Measurements from ENCODE around the gene DNAL1. TPM values are rescaled to one million over a fixed set of nuclear protein-coding genes. Genes with fewer than 3 reads are reported as not detected.

Gene DNAL1
- total RNA-seq, 1 experiment from 2014 or later = 14.6 TPM

DNA sequence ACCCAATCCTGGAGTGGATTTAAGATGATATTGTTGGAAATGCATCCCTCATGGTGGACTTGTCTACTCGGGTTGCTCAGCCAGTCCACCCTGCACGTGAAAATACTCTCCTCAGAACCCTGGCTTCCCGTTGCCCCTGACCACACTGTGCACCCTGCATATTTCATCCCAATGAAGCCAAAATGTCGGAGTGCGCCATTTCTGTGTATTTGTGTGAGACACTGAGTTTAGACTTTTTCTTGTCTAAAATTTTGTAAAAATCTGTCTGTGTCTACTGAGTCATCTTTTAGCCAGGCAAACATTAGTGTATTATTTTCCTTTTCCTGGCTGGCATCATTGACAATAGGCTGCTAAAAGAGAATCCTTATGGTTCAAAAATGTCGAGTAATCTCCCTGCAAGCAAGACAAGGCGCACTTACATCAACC is 69.9 kb downstream of the DNAL1 start:
- Histone ChIP-seq H3K9me3 (ENCODE audit: control insufficient read depth in 1 of 2, insufficient read depth in 1 of 2, low read depth in 1 of 2, low read length in 2 of 2) (no peaks in the 10 kb centered on the region), H3K4me1 (ENCODE audit: control insufficient read depth in 1 of 2, insufficient read depth in 2 of 2, low read length in 2 of 2) (peaks cover 20 to 25% of the 10 kb centered on the region in 2 experiments), H3K27me3 (ENCODE audit: insufficient read depth, low read length) (no peaks in the 10 kb centered on the region), H3K4me3 (replicated peaks in 1 of 2; ENCODE audit: low read depth in 1 of 2, low read length in 2 of 2) (peak overlapping the region; percentile 63 to 66), H3K9me2 (ENCODE audit: insufficient read depth) (no peaks in the 10 kb centered on the region), H3K27ac (ENCODE audit: low read depth, low read length) (0 out of 2 replicates have a peak overlapping the region, but pooled peaks have one; percentile 4), H3K4me2 (ENCODE audit: low read length) (peak overlapping the region; percentile 89), H3K79me2 (ENCODE audit: insufficient read depth, low read length) (peaks cover 14% of the 10 kb centered on the region), H3K36me3 (ENCODE audit: control insufficient read depth in 1 of 2, insufficient read depth in 2 of 2, low read length in 2 of 2) (peaks cover 3 to 14% of the 10 kb centered on the region in 2 experiments; a peak in 3 of 4 replicates), H3K9ac (ENCODE audit: low read length) (peak overlapping the region; percentile 73; the same call in 1 of the 2 replicates), H2AFZ (ENCODE audit: low read depth, low read length, poor library complexity, severe bottlenecking) (no peak overlapping the region), H4K20me1 (ENCODE audit: insufficient read depth) (no peaks in the 10 kb centered on the region)
- DNase-seq (ENCODE audit: low read depth, low spot score) = no peak
- ChIA-PET RAD21 (ENCODE audit: low non-redundant PET in 1 of 2, low total read pairs in 2 of 2, uncharacterized antibody in 2 of 2, unreplicated experiment in 2 of 2) (interaction anchor here in 1 of 2 experiments (0.6 kb wide), 1 partner anchor 52 kb away, joined by 5 read pairs; no protein-coding TSS in a partner anchor), POLR2A (no interaction called here), CTCF (interaction anchor here (0.6 kb wide), 1 partner anchor 48 kb away, joined by 3 read pairs; no protein-coding TSS in a partner anchor)
- TF ChIP-seq JUND (IDR thresholded peaks at IDR 0.05) (0 out of 2 replicates have a peak, but pooled peaks have one; percentile 2), EZH2 (IDR thresholded peaks at IDR 0.05) (no peak)
- no TSS peak for BruUV-seq (replicated peaks)
- intact Hi-C loops (cut with micrococcal nuclease) = no loop called here
- ATAC-seq = peak; percentile 23

DNA sequence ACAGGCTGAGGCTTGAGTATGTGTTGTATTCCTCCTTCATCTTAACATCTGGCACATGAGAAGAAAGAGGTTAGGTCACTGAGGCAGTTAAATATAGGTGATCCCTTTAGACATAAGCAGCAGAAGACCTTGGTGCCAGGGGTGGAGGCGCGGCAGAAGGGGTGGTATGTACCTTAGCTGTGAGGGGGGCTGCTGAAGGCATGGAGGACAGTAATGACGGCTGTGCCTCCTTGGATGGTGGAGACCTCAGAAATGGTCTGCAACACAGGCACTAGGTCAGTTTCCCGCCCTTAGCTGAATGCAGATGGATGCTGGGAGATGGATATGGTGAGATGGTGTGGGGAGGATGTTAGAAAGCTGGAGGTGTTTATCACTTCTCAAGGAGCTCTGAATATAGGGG is 70.9 kb downstream of the DNAL1 start:
- Histone ChIP-seq H2AFZ (ENCODE audit: low read depth, low read length, poor library complexity, severe bottlenecking) (no peak overlapping the region), H3K27ac (ENCODE audit: low read depth, low read length) (no peak overlapping the region), H3K4me1 (ENCODE audit: control insufficient read depth in 1 of 2, insufficient read depth in 2 of 2, low read length in 2 of 2) (peaks cover 20 to 25% of the 10 kb centered on the region in 2 experiments), H3K4me2 (ENCODE audit: low read length) (no peak overlapping the region), H3K36me3 (ENCODE audit: control insufficient read depth in 1 of 2, insufficient read depth in 2 of 2, low read length in 2 of 2) (peaks cover 6 to 15% of the 10 kb centered on the region in 2 experiments; a peak in 3 of 4 replicates), H3K9me2 (ENCODE audit: insufficient read depth) (no peaks in the 10 kb centered on the region), H3K9ac (ENCODE audit: low read length) (no peak overlapping the region), H3K27me3 (ENCODE audit: insufficient read depth, low read length) (no peaks in the 10 kb centered on the region), H3K4me3 (replicated peaks in 1 of 2; ENCODE audit: low read depth in 1 of 2, low read length in 2 of 2) (no peak overlapping the region), H3K79me2 (ENCODE audit: insufficient read depth, low read length) (peaks cover 14% of the 10 kb centered on the region), H3K9me3 (ENCODE audit: control insufficient read depth in 1 of 2, insufficient read depth in 1 of 2, low read depth in 1 of 2, low read length in 2 of 2) (no peaks in the 10 kb centered on the region), H4K20me1 (ENCODE audit: insufficient read depth) (no peaks in the 10 kb centered on the region)
- DNase-seq (ENCODE audit: low read depth, low spot score) = no peak
- ChIA-PET POLR2A (no interaction called here), CTCF (interaction anchor here (0.9 kb wide), 1 partner anchor 13 kb away, joined by 3 read pairs; no protein-coding TSS in a partner anchor), RAD21 (ENCODE audit: low non-redundant PET in 1 of 2, low total read pairs in 2 of 2, uncharacterized antibody in 2 of 2, unreplicated experiment in 2 of 2) (interaction anchor here in 1 of 2 experiments (0.9 kb wide), 1 partner anchor 207 kb away, joined by 6 read pairs; no protein-coding TSS in a partner anchor)
- intact Hi-C loops (cut with micrococcal nuclease) = no loop called here
- no peak for ATAC-seq
- no TSS peak for BruUV-seq (replicated peaks)
- TF ChIP-seq CBX3 (IDR thresholded peaks at IDR 0.05; ENCODE audit: low read depth) (no peak), EZH2phosphoT487 (IDR thresholded peaks at IDR 0.05; ENCODE audit: borderline replicate concordance) (no peak), SIN3A (IDR thresholded peaks at IDR 0.05; ENCODE audit: low read depth) (no peak), JUND (IDR thresholded peaks at IDR 0.05) (no peak), TCF7L2 (IDR thresholded peaks at IDR 0.05; ENCODE audit: borderline replicate concordance, extremely low read depth, insufficient read depth, insufficient read length) (no peak), POLR2AphosphoS5 (IDR thresholded peaks at IDR 0.05; ENCODE audit: low read depth, low read length) (no peak), ZNF274 (IDR thresholded peaks at IDR 0.05; ENCODE audit: low read depth, low read length) (no peak), YY1 (IDR thresholded peaks at IDR 0.05; ENCODE audit: extremely low read depth, insufficient replicate concordance, low read depth, low read length) (no peak), ZFX (IDR thresholded peaks at IDR 0.05) (no peak), ELF1 (IDR thresholded peaks at IDR 0.05; ENCODE audit: borderline replicate concordance, low read depth) (no peak)
- TF ChIP-seq, protein P1, sequence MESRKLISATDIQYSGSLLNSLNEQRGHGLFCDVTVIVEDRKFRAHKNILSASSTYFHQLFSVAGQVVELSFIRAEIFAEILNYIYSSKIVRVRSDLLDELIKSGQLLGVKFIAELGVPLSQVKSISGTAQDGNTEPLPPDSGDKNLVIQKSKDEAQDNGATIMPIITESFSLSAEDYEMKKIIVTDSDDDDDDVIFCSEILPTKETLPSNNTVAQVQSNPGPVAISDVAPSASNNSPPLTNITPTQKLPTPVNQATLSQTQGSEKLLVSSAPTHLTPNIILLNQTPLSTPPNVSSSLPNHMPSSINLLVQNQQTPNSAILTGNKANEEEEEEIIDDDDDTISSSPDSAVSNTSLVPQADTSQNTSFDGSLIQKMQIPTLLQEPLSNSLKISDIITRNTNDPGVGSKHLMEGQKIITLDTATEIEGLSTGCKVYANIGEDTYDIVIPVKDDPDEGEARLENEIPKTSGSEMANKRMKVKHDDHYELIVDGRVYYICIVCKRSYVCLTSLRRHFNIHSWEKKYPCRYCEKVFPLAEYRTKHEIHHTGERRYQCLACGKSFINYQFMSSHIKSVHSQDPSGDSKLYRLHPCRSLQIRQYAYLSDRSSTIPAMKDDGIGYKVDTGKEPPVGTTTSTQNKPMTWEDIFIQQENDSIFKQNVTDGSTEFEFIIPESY (IDR thresholded peaks at IDR 0.05; ENCODE audit: extremely low read depth, insufficient replicate concordance, low read length) = no peak
- TF ChIP-seq, protein P2, sequence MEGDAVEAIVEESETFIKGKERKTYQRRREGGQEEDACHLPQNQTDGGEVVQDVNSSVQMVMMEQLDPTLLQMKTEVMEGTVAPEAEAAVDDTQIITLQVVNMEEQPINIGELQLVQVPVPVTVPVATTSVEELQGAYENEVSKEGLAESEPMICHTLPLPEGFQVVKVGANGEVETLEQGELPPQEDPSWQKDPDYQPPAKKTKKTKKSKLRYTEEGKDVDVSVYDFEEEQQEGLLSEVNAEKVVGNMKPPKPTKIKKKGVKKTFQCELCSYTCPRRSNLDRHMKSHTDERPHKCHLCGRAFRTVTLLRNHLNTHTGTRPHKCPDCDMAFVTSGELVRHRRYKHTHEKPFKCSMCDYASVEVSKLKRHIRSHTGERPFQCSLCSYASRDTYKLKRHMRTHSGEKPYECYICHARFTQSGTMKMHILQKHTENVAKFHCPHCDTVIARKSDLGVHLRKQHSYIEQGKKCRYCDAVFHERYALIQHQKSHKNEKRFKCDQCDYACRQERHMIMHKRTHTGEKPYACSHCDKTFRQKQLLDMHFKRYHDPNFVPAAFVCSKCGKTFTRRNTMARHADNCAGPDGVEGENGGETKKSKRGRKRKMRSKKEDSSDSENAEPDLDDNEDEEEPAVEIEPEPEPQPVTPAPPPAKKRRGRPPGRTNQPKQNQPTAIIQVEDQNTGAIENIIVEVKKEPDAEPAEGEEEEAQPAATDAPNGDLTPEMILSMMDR (IDR thresholded peaks at IDR 0.05 in 2 of 3, conservative IDR thresholded peaks at IDR 0.05 in 1 of 3; ENCODE audit: borderline replicate concordance in 1 of 3, insufficient read depth in 1 of 3, low read depth in 2 of 3, low read length in 2 of 3) = no peak
- TF ChIP-seq, protein P3, sequence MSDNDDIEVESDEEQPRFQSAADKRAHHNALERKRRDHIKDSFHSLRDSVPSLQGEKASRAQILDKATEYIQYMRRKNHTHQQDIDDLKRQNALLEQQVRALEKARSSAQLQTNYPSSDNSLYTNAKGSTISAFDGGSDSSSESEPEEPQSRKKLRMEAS (IDR thresholded peaks at IDR 0.05) = no peak
- TF ChIP-seq, protein P4, sequence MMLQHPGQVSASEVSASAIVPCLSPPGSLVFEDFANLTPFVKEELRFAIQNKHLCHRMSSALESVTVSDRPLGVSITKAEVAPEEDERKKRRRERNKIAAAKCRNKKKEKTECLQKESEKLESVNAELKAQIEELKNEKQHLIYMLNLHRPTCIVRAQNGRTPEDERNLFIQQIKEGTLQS (IDR thresholded peaks at IDR 0.05) = no peak
